Dedifferentiated amniotic fluid mesenchymal stem cell (primary cell): ENCODE data around the gene PLCL1.
A peak's percentile ranks its signal among the peaks of the same experiment; 100 is the strongest.

Experiments
- DNase-seq: peaks from one replicate; pipeline ENCODE4 v3.0.0-alpha.2; 2016; ENCODE audit errors: extremely low spot score

The PLCL1 gene

DNA sequence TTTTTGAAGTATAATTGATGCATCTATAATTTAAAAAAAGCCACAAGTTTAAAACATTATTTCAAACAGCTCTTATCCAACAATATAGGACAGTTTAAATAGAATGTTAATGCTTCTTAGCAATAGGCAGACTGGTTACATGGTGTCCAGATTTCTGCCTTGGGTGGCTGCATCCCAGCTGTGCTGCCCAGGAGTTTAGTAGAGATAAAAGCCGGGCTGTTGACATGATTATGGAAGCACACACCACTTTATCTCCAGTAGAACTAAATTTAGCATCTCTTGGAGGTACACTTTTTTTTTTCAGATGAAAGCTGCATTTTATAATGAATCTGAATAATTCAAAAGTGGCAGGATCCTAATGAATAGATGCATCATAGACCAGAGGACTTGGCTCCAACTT is 309.7 kb downstream of the PLCL1 start:
- no peak for DNase-seq

DNA sequence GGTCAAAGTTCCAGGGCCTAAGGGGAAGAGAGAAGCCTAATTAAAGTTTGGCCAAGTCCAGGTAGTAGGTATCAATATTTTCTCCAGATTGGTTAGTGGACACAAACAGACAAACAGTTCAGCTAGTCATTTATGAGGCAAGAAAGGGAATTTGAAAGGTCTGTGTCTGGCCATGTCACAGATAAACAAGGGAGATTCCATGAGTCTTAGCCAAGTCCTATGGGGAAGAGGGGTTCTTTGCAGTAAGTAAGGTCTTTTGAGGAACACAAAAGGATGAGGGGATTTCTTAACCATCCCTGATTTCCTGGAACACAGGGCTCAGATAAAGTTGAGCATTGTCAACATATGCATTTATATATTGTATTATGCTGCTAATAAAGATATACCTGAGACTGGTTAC is 310.8 kb downstream of the PLCL1 start:
- no peak for DNase-seq

DNA sequence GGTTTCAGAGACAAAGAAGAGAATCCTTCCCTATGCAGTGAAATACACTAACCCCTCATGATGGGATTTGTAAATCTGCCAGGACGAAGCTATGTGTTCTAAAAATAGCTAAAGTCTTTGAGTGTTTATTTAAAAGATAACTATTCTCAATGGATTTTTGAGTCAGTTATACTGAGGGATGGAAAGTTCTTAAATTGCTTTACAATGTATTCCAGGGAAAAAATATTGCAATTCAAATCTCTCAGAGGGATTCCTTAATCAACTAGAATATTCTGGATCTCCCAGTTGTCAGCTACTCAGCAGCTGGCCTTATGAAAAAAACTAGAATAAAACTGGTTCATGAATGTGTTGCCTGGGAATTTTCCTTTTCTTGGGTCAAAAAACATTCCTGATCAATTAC is 312.4 kb downstream of the PLCL1 start:
- no peak for DNase-seq

DNA sequence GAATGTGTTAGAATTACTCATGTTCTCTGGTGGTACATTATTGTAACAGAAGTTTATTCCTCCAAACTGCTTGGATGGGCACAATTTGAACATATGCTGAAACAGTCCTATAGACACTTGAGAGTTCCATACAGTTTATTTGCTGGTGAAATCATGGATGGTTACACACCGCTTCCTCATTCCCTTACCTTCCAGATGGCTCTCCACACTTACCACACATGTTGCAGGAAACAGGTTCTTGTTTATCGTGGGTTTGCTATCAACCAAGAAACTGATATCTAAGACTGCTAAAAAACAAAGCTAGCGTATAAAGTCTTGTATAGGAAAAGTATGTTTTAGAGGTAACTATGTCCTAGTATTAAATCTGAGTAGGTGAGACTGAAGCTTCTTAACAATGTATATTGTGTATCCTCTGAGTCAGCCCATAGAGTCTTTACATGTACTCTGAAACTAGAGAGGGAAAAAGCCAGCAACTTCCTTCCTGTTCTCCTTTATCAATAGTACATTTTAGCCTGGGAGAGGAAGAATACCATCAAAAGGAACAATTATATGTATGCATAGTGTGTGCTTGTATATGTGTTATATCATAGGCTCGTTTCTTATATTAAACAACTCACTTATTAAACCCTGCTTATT is 313.1 kb downstream of the PLCL1 start:
- DNase-seq: no peak

DNA sequence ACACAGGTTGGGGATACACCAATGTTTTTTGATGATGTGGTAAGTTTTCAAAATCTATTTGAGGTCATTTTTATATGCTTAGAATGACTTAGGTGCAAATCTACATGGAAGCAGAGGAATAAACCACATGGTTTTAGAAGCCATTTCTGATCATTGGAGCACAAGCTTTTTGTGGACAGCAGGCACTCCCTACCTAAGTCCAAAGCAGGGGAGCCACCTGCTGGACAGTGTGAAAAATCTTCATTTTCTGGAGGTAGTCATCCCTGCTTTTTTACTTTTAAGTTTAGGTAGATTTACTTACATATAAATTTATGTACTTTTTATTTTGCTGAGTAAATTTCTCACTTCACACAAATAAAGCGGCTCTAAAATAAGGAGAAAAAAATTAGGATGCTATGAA is 323.2 kb downstream of the PLCL1 start:
- peak; percentile 72 for DNase-seq

DNA sequence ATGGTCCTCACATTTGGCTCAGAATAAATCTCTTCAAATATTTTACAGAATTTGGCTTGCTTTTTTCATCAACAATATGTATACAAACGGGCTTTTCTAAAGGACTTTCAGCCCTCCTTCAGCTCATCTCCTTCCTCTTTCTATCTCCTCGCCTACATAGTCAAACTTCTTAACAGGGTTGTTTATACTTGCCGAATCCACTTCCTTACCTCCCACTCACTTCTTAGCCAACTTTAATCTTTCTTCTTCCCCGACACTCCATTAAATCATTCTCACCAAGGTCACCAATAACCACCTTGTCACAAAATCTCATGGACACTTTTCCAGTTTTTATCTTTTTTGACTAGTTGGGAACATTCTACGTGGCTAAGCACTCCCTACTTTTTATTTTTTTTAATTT is 325.2 kb downstream of the PLCL1 start:
- no peak for DNase-seq

DNA sequence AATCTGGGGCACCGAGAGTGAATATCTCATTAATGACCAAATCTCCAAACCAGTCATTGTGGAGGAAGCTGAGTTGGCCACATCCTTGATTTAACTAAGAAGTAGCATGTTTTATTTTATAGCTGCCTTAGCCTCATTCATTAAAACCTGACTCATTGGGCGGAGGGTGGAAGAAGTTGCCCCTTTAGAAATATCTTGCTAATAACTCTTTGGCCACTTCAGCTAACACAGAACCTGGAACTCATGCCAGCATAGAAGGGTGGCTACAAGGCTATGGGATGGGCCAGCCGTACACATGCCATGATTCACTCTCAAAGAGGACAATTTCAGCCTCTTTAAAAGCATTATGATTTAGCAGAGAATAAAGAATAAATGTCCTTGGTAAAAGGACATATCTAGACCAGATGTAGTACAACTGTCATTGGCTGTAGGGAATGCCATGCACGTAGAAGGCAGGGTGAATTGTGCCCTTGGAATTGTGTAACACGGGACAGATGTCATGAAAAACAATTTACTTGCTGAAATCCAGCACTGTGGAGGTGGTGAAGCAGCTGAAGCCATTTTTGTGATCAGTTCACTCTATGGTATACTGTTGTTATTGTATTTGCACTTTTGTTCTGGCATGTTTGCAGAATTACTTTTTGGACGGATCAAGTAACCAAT is 330.0 kb downstream of the PLCL1 start:
- no peak for DNase-seq

DNA sequence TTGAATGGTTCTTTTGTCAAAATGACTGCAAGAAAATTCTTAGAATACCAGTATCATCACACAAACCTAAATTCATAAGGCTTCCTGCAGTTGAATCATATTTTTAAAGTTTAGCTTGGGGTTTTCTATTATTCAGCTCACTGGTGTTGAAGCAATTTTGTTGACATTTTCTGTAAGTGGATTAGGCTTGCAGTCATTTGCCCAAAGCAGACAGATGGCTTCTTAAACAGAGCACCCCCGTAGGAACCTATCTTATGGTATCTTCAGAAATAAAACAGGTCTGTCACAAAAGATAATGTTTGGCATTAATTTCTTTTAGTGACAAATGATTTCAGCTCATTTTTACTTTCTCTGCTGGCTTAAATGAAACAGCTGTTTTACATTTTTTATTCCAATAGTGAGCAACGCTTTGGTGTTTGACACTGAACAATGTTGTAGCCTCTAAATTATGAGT is 331.1 kb downstream of the PLCL1 start:
- DNase-seq: peak; percentile 27

DNA sequence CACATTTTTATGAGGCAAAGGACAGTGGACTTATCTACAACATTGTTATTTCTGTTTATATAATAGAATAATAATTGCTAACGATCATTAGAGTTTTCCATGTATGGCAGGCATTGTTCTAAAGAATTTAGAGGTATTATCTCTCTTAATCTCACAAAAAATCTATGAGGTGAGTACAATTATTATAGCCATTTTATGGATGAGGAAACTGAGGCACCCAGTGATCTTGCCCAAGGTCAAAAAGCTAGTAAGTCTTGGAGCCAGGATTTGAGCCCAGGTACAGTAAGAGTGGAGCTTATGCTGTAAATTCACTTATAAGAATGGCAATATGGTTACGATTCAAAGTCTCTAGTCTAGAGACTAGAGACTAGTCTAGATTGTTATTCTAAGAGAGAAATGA is 331.7 kb downstream of the PLCL1 start:
- no peak for DNase-seq

DNA sequence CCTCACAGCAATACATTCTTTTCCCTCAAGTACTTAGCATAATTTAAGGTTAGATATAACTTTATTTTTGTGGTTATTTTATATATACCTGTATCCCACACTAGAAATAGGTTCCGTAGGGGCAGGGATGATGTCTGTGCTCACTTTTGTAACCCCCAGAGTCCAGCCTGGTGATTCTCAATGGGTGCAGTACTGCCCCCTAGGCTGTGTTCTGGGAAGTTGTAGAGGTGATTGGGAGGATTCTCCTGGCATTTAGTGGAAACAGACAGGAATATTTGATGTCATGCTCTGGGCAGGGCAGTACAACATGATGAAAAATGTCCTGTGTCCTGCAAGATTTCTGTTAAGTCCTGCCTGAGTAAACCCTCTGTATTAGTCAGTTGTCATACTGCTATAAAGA is 333.3 kb downstream of the PLCL1 start:
- no peak for DNase-seq

DNA sequence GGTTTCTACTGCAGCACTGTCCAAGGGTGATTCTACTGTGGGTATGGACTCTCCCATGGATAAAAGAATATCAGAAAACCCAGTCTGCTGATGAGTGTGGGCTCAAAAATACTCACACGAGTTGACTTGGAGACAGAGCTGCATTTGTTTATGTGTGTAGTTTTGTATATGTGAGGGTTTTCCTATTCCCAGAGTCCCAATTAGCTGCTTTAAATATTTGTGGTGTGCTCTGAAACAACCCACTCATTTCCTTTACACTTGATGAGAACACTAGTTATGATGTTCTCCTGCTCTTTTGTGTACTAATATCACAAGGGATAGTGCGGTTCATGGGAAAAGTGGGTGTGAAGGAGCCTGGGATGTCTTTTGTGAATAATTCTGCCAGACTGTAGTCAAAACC is 337.3 kb downstream of the PLCL1 start:
- no peak for DNase-seq

DNA sequence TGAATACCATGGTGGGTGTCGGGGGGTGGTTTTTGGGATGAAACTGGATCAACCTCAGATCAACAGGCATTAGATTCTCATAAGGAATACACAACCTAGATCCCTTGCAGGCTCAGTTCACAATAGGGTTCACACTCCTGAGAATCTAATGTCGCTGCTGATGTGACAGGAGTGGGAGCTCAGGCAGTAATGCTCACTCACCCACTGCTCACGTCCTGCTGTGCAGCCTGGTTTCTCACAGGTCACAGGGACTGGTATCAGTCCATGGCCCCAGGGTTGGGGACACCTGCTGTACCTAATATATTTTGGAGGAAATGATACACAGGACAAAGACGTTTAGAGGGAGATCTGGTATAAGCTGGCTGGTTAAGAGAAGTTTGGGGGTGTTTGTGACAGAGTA is 338.8 kb downstream of the PLCL1 start:
- no peak for DNase-seq

DNA sequence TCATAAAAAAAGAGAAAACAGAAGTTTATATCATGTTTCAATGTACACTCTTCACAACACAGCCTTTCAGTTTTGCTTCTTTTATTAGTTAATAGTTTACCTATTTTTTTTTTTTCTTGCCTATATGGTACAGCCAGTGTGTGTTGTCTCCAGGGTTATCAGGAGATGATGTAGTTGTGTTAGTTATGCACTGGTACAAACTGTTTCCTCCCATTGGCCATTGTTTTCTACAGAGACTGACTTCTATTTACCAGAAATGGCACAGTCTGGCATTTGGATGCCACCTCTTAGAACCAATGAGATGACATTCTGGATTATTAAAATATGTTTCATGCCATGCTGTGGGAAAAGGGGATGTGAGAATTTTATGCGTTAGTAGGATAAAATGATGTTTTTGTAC is 339.4 kb downstream of the PLCL1 start:
- no peak for DNase-seq

DNA sequence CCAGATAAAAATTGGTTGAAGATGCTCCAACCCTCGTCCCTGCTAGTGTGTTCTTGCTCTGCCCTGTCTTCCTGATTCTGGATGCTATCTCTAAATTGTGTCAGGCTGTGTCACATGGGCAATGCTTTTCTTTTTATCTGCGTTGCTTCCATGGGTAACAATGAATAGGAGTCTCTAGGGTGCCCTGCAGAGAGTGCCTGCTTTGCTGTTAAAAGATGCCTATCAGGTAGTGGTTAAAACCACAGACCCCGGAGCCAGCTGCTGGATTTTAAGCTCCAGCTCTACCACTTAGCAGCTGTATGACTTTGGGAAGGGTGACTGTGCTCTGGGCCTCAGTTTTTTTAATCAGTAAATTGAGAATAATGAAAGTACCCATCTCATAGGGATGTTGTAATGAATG is 340.3 kb downstream of the PLCL1 start:
- DNase-seq: no peak

DNA sequence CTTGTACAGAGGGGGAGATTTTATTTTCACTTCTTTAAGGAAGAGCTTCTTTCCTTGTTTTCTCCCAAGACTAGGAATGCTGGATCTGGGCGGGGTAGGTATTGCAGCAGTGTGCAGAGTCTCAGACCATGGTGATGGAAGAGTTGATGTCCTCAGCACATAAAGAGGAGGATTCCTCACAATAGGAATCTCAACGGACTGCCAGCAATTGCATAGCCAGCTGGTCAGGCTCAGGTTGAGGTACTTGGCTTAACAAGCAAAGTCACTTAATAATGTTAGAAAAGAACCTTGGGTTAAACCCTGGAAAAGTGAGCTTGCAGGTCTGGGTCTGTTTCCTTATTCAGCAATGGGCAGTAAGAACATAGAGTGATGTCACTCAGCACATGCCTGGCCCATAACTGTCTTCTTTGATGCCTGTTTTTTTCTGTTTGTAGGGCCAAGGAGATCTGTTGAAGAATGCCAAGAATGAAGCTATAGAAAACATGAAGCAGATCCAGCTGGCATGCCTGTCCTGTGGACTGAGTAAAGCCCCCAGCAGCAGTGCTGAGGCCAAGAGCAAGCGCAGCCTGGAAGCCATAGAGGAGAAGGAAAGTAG is 342.1 kb downstream of the PLCL1 start:
- no peak for DNase-seq

DNA sequence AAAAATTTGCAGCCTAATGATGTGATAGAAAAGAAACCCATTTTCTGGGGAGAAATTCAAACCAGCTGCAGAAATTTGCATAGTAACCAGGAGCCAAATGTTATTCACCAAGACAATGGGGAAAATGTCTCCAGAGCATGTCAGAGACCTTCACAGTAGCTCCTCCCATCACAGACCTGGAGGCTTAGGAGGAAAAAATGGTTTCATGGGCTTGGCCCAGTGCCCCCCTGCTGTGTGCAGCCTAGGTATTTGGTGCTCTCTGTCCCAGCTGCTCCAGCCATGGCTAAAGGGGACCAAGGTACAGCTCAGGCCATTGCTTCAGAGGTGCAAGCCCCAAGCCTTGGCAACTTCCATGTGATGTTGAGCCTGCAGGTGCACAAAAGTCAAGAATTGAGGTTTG is 352.9 kb downstream of the PLCL1 start:
- DNase-seq: no peak

DNA sequence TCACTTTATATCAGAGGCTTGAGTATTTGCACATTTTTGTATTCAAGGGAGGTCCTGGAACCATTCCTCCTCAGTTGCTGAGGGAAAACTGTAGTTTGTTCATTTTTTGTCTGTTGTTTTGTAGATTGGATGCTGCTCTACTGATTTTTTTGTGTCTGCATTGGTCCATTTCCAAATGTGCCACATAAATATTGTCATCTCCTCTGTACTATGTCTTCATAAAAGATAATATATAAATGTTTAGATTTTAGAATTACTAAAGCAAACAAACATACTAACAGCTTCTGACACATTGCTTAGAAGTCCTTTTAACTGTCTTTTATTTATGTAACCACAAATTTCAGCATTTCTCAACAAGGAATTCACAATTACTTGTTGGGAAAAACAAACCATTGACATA is 356.8 kb downstream of the PLCL1 start:
- no peak for DNase-seq

DNA sequence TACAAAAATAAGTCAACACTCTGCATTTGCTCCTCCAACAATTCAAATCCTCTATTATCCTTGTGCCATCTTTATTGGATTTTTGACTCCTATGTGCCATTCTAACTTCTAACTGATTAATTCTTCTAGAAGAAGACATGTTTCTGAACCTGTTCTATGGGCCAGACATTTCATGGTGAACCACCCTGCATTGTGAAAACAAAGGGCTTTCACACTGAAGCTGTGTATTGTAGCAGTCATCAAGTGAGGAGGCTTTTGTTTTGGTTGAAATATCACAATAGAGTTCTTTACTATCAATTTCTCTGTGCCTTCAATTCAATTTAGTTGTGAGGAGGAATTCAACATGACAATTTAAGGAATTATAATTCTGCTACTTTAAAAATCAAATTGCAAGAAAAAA is 357.9 kb downstream of the PLCL1 start:
- DNase-seq: no peak

DNA sequence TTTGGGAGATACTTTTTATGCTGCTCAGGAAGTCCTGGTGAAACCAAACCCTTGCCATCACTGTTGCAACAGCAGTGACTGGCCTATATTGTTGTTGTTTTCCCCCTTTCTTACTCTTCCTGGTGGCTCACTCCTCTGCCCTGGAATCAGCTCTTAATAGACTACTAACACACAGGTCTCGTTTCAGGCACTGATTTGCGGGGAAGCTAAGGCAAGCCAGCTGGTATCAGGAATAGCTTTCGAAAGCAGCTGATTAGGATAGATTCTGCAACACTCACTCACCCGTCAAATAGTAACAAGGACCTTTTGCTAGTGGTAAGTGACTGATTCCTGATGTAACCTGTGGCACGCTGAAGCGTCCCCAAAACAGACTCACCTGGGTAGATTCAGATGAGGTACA is 360.4 kb downstream of the PLCL1 start:
- DNase-seq: no peak

DNA sequence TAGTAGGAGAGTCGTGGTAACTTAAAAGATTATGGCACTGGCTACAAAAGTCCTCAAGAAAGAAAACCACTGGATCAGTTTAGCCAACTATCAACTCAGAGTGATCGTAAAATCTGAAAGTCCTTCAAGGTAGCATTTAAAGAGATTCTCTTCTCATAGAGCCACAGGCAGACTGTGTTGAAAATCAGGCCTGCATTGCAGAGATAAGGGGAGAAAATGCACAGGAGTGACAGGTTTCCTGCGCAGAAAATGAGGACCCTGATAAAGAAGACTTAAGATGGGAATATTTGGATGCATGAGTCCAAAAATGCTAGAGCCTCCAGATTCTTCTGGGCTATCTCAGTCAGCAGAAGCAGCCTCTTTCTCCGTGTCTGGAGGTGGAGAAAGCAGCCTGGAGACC is 360.9 kb downstream of the PLCL1 start:
- no peak for DNase-seq

DNA sequence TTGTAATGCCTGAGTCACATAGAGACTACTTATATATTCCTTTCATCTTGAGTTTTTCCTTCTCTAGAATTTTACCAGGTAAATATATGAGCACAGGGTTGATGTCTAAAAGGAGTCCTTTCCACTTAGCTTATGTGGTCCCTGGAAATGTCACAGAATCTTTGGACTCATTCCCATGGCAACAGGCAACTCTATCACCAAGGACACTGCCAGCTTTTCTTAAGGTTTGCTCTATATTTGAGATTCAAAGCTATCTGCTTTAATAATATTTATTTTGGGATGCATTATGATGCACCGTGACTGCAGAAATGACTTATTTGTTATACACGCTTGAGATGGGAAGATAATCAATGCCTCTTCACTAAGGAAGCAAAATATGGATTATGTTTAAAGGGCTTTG is 363.0 kb downstream of the PLCL1 start:
- no peak for DNase-seq

DNA sequence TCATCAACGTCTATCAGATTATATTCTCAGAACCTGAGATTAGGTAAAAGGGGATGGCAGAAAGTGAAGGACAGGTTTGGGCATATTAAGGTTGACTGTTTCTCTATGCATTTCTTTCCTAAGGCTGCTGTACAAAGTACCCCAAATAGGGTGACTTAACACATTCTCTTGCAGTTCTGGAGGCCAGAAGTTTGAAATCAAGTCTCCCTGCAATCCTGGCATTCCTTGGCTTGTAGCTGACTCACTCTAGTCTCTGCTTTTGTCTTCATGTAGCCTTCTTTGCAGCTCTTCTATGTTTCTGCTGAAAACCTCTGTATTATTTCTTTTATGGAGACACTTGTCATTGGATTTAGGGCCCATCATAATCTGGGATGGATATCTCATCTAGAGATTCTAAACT is 364.3 kb downstream of the PLCL1 start:
- DNase-seq: no peak

DNA sequence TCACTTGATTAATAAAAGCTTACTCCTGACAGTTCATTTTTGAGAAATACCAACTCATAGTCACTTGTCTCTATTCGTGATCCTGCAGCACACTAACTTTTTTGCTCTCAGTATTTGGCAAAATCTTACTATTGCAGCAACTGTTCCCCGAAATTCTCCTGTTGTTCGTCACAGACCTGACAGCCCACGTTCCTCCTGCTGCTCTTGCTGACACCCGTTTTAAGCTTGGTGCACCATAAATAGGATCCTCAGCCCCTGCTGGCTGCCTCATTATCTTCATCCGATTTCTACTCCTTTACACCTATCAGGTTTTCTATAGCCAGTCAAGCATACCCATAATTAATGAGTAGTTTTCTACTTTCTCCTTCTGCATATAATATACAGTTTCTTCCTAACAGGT is 368.8 kb downstream of the PLCL1 start:
- no peak for DNase-seq

DNA sequence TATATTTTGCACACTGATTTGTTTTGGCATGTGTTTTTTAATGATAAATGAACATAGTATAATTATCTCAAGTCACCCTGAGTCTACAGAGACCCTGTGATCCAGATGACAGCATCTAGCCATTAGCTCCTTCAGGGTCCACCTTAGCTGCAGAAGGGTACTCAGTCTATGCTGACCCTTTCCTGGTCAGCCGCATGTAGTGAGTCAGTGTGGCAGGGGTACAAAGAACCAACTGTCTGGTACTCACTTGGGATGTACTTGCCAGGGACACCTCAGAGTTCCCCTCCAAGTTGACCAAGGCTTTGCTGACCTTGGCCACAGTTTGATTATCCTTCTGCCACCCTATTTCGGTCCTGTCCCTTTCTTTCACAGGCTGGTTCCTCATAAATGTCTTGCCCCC is 369.5 kb downstream of the PLCL1 start:
- no peak for DNase-seq
